ENCODE measurements around the gene SEC23A. TPM values are rescaled to one million over a fixed set of nuclear protein-coding genes. Genes with fewer than 3 reads are reported as not detected.
"Not testable (repeated sequence)": the region's sequence is repeated elsewhere in the genome, so short reads cannot be mapped to it uniquely, and the experiment has no call there.

Gene SEC23A
- total RNA-seq, 3 donors from 2014 or later (not counting 1 experiment from before 2014, with no cell fraction given) = 61.3 to 75.5 (median 67.8) TPM

DNA sequence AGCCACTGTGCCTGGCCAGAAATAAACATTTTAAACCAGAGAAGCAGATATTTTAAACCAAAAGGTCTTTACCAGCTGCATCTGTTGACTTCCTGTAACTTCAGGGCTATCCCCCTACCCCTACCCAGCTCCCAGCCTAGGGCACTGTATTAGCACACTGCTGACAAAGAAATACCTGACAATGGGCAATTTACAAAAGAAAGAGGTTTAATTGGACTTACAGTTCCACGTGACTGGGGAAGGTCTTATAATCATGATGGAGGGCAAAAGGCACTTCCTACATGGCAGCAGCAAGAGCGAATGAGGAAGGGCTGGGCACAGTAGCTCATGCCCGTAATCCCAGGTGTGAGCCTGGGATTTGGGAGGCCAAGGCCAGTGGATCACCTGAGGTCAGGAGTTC is 37.1 kb upstream of the SEC23A start:
- Mint-ChIP-seq H3K27me3 (ENCODE audit: low read depth in 2 of 2) (no peaks in the 10 kb centered on the region), H3K36me3 (no peaks in the 10 kb centered on the region), H3K27ac (peak overlapping the region in 1 of 2 donors; percentile 51), H3K4me1 (peaks cover 7 to 20% of the 10 kb centered on the region in 2 donors), H3K9me3 (no peaks in the 10 kb centered on the region), H3K4me3 (no peak overlapping the region)
- no peak overlapping the region for H3K4me3 ChIP-seq (ENCODE audit: low read length)
- peaks cover 2% of the 10 kb centered on the region for H3K4me1 ChIP-seq (ENCODE audit: control insufficient read depth, insufficient read depth, low read length)
- H3K9me3 ChIP-seq (ENCODE audit: control insufficient read depth, insufficient read depth, low read length) = peaks cover 3% of the 10 kb centered on the region
- H3K27ac ChIP-seq (ENCODE audit: low read length) = no peak overlapping the region
- 75% methylated on average over 3 of the region's 3 CpGs for WGBS (ENCODE audit: insufficient coverage)
- ATAC-seq = no peak
- H3K27me3 ChIP-seq (ENCODE audit: control insufficient read depth, insufficient read depth, low read length) = no peaks in the 10 kb centered on the region
- TF ChIP-seq CTCF (IDR thresholded peaks at IDR 0.05) = no peak
- intact Hi-C loops (cut with micrococcal nuclease) = no loop called here
- peaks cover 22% of the 10 kb centered on the region for H3K36me3 ChIP-seq (ENCODE audit: control insufficient read depth, insufficient read depth, low read length)
- DNase-seq = no peak

- no peaks in the 10 kb centered on the region for H3K36me3 Mint-ChIP-seq
These were observed 35.4 kb upstream of the SEC23A start for GRCh38 chr14:39138440-39138839.

GRCh38 chr14:39137835-39138234 is 34.8 kb upstream of the SEC23A start:
- H3K27me3 Mint-ChIP-seq (ENCODE audit: low read depth in 2 of 2); H3K36me3 Mint-ChIP-seq; H3K27ac Mint-ChIP-seq; ATAC-seq; H3K4me1 ChIP-seq (ENCODE audit: control insufficient read depth, insufficient read depth, low read length); H3K9me3 ChIP-seq (ENCODE audit: control insufficient read depth, insufficient read depth, low read length); H3K27me3 ChIP-seq (ENCODE audit: control insufficient read depth, insufficient read depth, low read length); DNase-seq; H3K9me3 Mint-ChIP-seq; H3K4me3 ChIP-seq (ENCODE audit: low read length); H3K4me3 Mint-ChIP-seq; H3K27ac ChIP-seq (ENCODE audit: low read length); intact Hi-C loops (cut with micrococcal nuclease): not testable (repeated sequence)
- H3K4me1 Mint-ChIP-seq = peaks cover 7 to 16% of the 10 kb centered on the region in 2 donors
- 95% methylated on average over 8 of the region's 8 CpGs for WGBS (ENCODE audit: insufficient coverage)
- H3K36me3 ChIP-seq (ENCODE audit: control insufficient read depth, insufficient read depth, low read length) = peaks cover 28% of the 10 kb centered on the region

More at GRCh38 chr14:39138440-39138839, 35.4 kb upstream of the SEC23A start:
- WGBS (ENCODE audit: insufficient coverage) = 100% methylated on average over 1 of the region's 1 CpG
- Histone ChIP-seq H3K36me3 (ENCODE audit: control insufficient read depth, insufficient read depth, low read length) (peaks cover 28% of the 10 kb centered on the region), H3K4me3 (ENCODE audit: low read length) (no peak overlapping the region), H3K27ac (ENCODE audit: low read length) (no peak overlapping the region), H3K4me1 (ENCODE audit: control insufficient read depth, insufficient read depth, low read length) (peaks cover 2% of the 10 kb centered on the region), H3K9me3 (ENCODE audit: control insufficient read depth, insufficient read depth, low read length) (peaks cover 3% of the 10 kb centered on the region), H3K27me3 (ENCODE audit: control insufficient read depth, insufficient read depth, low read length) (no peaks in the 10 kb centered on the region)
- ATAC-seq = no peak
- intact Hi-C loops (cut with micrococcal nuclease) = no loop called here
- H3K4me1 Mint-ChIP-seq = peaks cover 7 to 20% of the 10 kb centered on the region in 2 donors
- no peak for DNase-seq
- no peak overlapping the region for H3K4me3 Mint-ChIP-seq
- H3K27ac Mint-ChIP-seq = no peak overlapping the region
- no peaks in the 10 kb centered on the region for H3K9me3 Mint-ChIP-seq
- no peaks in the 10 kb centered on the region for H3K27me3 Mint-ChIP-seq (ENCODE audit: low read depth in 2 of 2)
- TF ChIP-seq CTCF (IDR thresholded peaks at IDR 0.05) = no peak

- 100% methylated on average over 1 of the region's 3 CpGs for WGBS (ENCODE audit: insufficient coverage)
- H3K4me3 ChIP-seq (ENCODE audit: low read length) = no peak overlapping the region
- H3K9me3 Mint-ChIP-seq = no peaks in the 10 kb centered on the region
- no peak overlapping the region for H3K27ac ChIP-seq (ENCODE audit: low read length)
- ATAC-seq (no peak), DNase-seq (no peak)
- peaks cover 50% of the 10 kb centered on the region for H3K36me3 ChIP-seq (ENCODE audit: control insufficient read depth, insufficient read depth, low read length)
- H3K9me3 ChIP-seq (ENCODE audit: control insufficient read depth, insufficient read depth, low read length) = no peaks in the 10 kb centered on the region
- no peak overlapping the region for H3K27ac Mint-ChIP-seq
- no peaks in the 10 kb centered on the region for H3K4me1 Mint-ChIP-seq
- H3K4me3 Mint-ChIP-seq = no peak overlapping the region
- no peaks in the 10 kb centered on the region for H3K27me3 Mint-ChIP-seq (ENCODE audit: low read depth in 2 of 2)
- no peak for TF ChIP-seq CTCF (IDR thresholded peaks at IDR 0.05)
- no peaks in the 10 kb centered on the region for H3K4me1 ChIP-seq (ENCODE audit: control insufficient read depth, insufficient read depth, low read length)
- no peaks in the 10 kb centered on the region for H3K27me3 ChIP-seq (ENCODE audit: control insufficient read depth, insufficient read depth, low read length)
- intact Hi-C loops (cut with micrococcal nuclease) = no loop called here
- H3K36me3 Mint-ChIP-seq = peaks cover 7% of the 10 kb centered on the region
These were observed 19.5 kb upstream of the SEC23A start for GRCh38 chr14:39122330-39123138.

All from natural killer cell (primary cell).